ENCODE results near the gene ZBTB24. TPM values are rescaled to one million over a fixed set of nuclear protein-coding genes. Genes with fewer than 3 reads are reported as not detected.

ZBTB24 gene
- total RNA-seq, 2 experiments from 2014 or later: 15.3 to 17.0 TPM

- H3K4me3 ChIP-seq (ENCODE audit: low read depth, low read length, poor library complexity, severe bottlenecking): no peak overlapping the region
- intact Hi-C loops (cut with micrococcal nuclease; ENCODE audit: unreplicated experiment): no loop called here
- no peak overlapping the region for H3K4me2 ChIP-seq (ENCODE audit: low read length)
- no peaks in the 10 kb centered on the region for H3K9me3 ChIP-seq (ENCODE audit: low read length)
- ChIA-PET POLR2A (interaction anchor here (0.5 kb wide), 1 partner anchor 25 kb away, joined by 3 read pairs; no protein-coding TSS in a partner anchor), CTCF (ENCODE audit: unreplicated experiment) (no interaction called here)
- no peaks in the 10 kb centered on the region for H3K4me1 ChIP-seq (ENCODE audit: insufficient read depth, low read length, poor library complexity, severe bottlenecking)
- no peak for DNase-seq (ENCODE audit: low spot score)
- no peaks in the 10 kb centered on the region for H3K36me3 ChIP-seq (ENCODE audit: insufficient read depth, low read length)
- no TSS peak for BruUV-seq (replicated peaks)
- no peak overlapping the region for H3K27ac ChIP-seq (ENCODE audit: low read depth, low read length, poor library complexity, severe bottlenecking)
- H3K79me2 ChIP-seq (ENCODE audit: insufficient read depth, low read depth, low read length): no peaks in the 10 kb centered on the region
- H2AFZ ChIP-seq (ENCODE audit: low read length): no peak overlapping the region
- H3K9me2 ChIP-seq (ENCODE audit: insufficient read depth, low read length): no peaks in the 10 kb centered on the region
- no peaks in the 10 kb centered on the region for H4K20me1 ChIP-seq (ENCODE audit: insufficient read depth, low read length)
- no peak for TF ChIP-seq EZH2phosphoT487 (IDR thresholded peaks at IDR 0.05; ENCODE audit: borderline replicate concordance, low read depth, low read length)
- TF ChIP-seq CTCF (conservative IDR thresholded peaks at IDR 0.05; ENCODE audit: low read length): no peak
Measured at GRCh38 chr6:109513571-109514071, 30.6 kb upstream of the ZBTB24 start.

GRCh38 chr6:109512271-109512817 lies 29.3 kb upstream of the ZBTB24 start:
- intact Hi-C loops (cut with micrococcal nuclease; ENCODE audit: unreplicated experiment): no loop called here
- ChIA-PET CTCF (ENCODE audit: unreplicated experiment) (no interaction called here), POLR2A (no interaction called here)
- Histone ChIP-seq H3K36me3 (ENCODE audit: insufficient read depth, low read length) (no peaks in the 10 kb centered on the region), H3K9me2 (ENCODE audit: insufficient read depth, low read length) (no peaks in the 10 kb centered on the region), H3K4me3 (ENCODE audit: low read depth, low read length, poor library complexity, severe bottlenecking) (no peak overlapping the region), H4K20me1 (ENCODE audit: insufficient read depth, low read length) (no peaks in the 10 kb centered on the region), H3K27ac (ENCODE audit: low read depth, low read length, poor library complexity, severe bottlenecking) (no peak overlapping the region), H3K4me1 (ENCODE audit: insufficient read depth, low read length, poor library complexity, severe bottlenecking) (no peaks in the 10 kb centered on the region), H2AFZ (ENCODE audit: low read length) (no peak overlapping the region), H3K4me2 (ENCODE audit: low read length) (no peak overlapping the region), H3K79me2 (ENCODE audit: insufficient read depth, low read depth, low read length) (no peaks in the 10 kb centered on the region), H3K9me3 (ENCODE audit: low read length) (no peaks in the 10 kb centered on the region)
- BruUV-seq (replicated peaks): no TSS peak
- DNase-seq (ENCODE audit: low spot score): no peak
- TF ChIP-seq CTCF (conservative IDR thresholded peaks at IDR 0.05; ENCODE audit: low read length) (no peak), EZH2phosphoT487 (IDR thresholded peaks at IDR 0.05; ENCODE audit: borderline replicate concordance, low read depth, low read length) (no peak)

GRCh38 chr6:109511832-109512231 lies 28.8 kb upstream of the ZBTB24 start:
- intact Hi-C loops (cut with micrococcal nuclease; ENCODE audit: unreplicated experiment): no loop called here
- CTCF ChIA-PET (ENCODE audit: unreplicated experiment): no interaction called here
- no peaks in the 10 kb centered on the region for H3K4me1 ChIP-seq (ENCODE audit: insufficient read depth, low read length, poor library complexity, severe bottlenecking)

More at GRCh38 chr6:109511832-109512231, 28.8 kb upstream of the ZBTB24 start:
- Histone ChIP-seq H3K4me2 (ENCODE audit: low read length) (no peak overlapping the region), H3K4me3 (ENCODE audit: low read depth, low read length, poor library complexity, severe bottlenecking) (no peak overlapping the region), H3K9me3 (ENCODE audit: low read length) (no peaks in the 10 kb centered on the region), H3K79me2 (ENCODE audit: insufficient read depth, low read depth, low read length) (no peaks in the 10 kb centered on the region), H3K27ac (ENCODE audit: low read depth, low read length, poor library complexity, severe bottlenecking) (no peak overlapping the region), H3K36me3 (ENCODE audit: insufficient read depth, low read length) (no peaks in the 10 kb centered on the region), H3K9me2 (ENCODE audit: insufficient read depth, low read length) (no peaks in the 10 kb centered on the region), H4K20me1 (ENCODE audit: insufficient read depth, low read length) (no peaks in the 10 kb centered on the region), H2AFZ (ENCODE audit: low read length) (no peak overlapping the region)
- DNase-seq (ENCODE audit: low spot score): no peak
- POLR2A ChIA-PET: no interaction called here
- no TSS peak for BruUV-seq (replicated peaks)
- TF ChIP-seq EZH2phosphoT487 (IDR thresholded peaks at IDR 0.05; ENCODE audit: borderline replicate concordance, low read depth, low read length) (no peak), CTCF (conservative IDR thresholded peaks at IDR 0.05; ENCODE audit: low read length) (no peak)
